K562 (cell line): Measurements from ENCODE around the gene KLK15. TPM values are rescaled to one million over a fixed set of nuclear protein-coding genes. Genes with fewer than 3 reads are reported as not detected.
"Not testable (repeated sequence)": the region's sequence is repeated elsewhere in the genome, so short reads cannot be mapped to it uniquely, and the experiment has no call there.

Source experiments
- ATAC-seq: fragments of 200-7000 bp; cut with Tn5 transposase; 3 replicates; pipeline ENCODE4 v1.9.1; 2020; ENCODE audit warnings: moderate library complexity
- BruUV-seq: library from RNA; stranded (reverse); fragments of 400-500 nt; replicated peaks from 2 replicates; lab custom pipeline; 2021; lab: Mats Ljungman, UMichigan
- CTCF ChIA-PET: fragments of 300-600 bp; formaldehyde crosslinking; extraction: SDS; loops from one replicate; lab custom pipeline; 2021; ENCODE audit warnings: low intra/inter-chr PET ratio; lab: Yijun Ruan, JAX
- POLR2A ChIA-PET: fragments of 300-600, 350-650 bp; sonication (Branson Sonifier 250); formaldehyde crosslinking; extraction: SDS; loops from one replicate; lab custom pipeline; 2021; ENCODE audit warnings: antibody characterized with exemption, inconsistent platforms; lab: Yijun Ruan, JAX
- DNase-seq, 4 experiments: peaks; one replicate each; pipeline versions ENCODE4 v3.0.0 to v3.0.0-alpha.2; 2011 to 2018; ENCODE audit warnings: low spot score in 3 of 4, mixed read lengths in 3 of 4; ENCODE audit errors: extremely low read depth in 1 of 4
- FAIRE-seq: peaks from 2 replicates; lab custom pipeline; 2011; peaks lifted over from hg19 to GRCh38; lab: Jason Lieb, UNC
- H2AFZ ChIP-seq: 2 replicates; pipeline ENCODE4 v1.6.0; 2011; ENCODE audit warnings: low read depth, low read length, control low read depth, inconsistent platforms
- H3K27ac ChIP-seq: fragments of 200-600 bp; 3 replicates; pipeline ENCODE4 v1.8.0; 2011; ENCODE audit warnings: low read depth, mild to moderate bottlenecking, control low read depth, inconsistent platforms, low read length, moderate library complexity, mixed read lengths; ENCODE audit errors: extremely low read depth
- H3K27me3 ChIP-seq, 2 experiments: fragments of 300-600 bp in 1 of 2; 2 replicates in 1 of 2; 3 replicates in 1 of 2; pipeline versions ENCODE4 v1.6.0 to v1.8.0; 2011; ENCODE audit warnings: inconsistent platforms in 2 of 2, low read length in 2 of 2, mild to moderate bottlenecking in 1 of 2, mixed read lengths in 1 of 2, moderate library complexity in 1 of 2; ENCODE audit not compliant: control insufficient read depth in 2 of 2, insufficient read depth in 2 of 2
- H3K36me3 ChIP-seq: fragments of 300-600 bp; 3 replicates; pipeline ENCODE4 v1.8.0; 2011; ENCODE audit warnings: mild to moderate bottlenecking, low read length, inconsistent platforms; ENCODE audit not compliant: control insufficient read depth, insufficient read depth
- H3K4me1 ChIP-seq, 2 experiments: fragments of 200-600 bp in 1 of 2; replicated peaks in 1 of 2; 2 replicates in 1 of 2; 3 replicates in 1 of 2; pipeline versions ENCODE4 v1.5.1 to v1.8.0; 2011; ENCODE audit warnings: inconsistent platforms in 2 of 2, low read length in 2 of 2, mild to moderate bottlenecking in 1 of 2, mixed read lengths in 1 of 2, moderate library complexity in 1 of 2; ENCODE audit not compliant: control insufficient read depth in 2 of 2, insufficient read depth in 2 of 2
- H3K4me2 ChIP-seq: 2 replicates; pipeline ENCODE4 v1.6.1; 2011; ENCODE audit warnings: low read length, control low read depth, inconsistent platforms, mixed read lengths; ENCODE audit not compliant: insufficient read depth
- H3K4me3 ChIP-seq: fragments of 200-600 bp; sonication (generic), shearing (Covaris generic); 2 replicates; pipeline ENCODE4 v1.5.1; 2016; ENCODE audit warnings: control low read depth, inconsistent platforms
- H3K79me2 ChIP-seq: fragments of 200-600 bp; 3 replicates; pipeline ENCODE4 v1.8.0; 2011; ENCODE audit warnings: low read length, inconsistent platforms; ENCODE audit not compliant: control insufficient read depth, insufficient read depth
- H3K9ac ChIP-seq, 2 experiments: 2 replicates each; pipeline versions ENCODE4 v1.6.0 to v1.6.1; 2011; ENCODE audit warnings: low read depth in 2 of 2, low read length in 2 of 2, control low read depth in 1 of 2, inconsistent platforms in 1 of 2, mild to moderate bottlenecking in 1 of 2, mixed read lengths in 1 of 2; ENCODE audit not compliant: insufficient read depth in 1 of 2
- H3K9me1 ChIP-seq: one replicate; pipeline ENCODE4 v1.6.0; 2011; ENCODE audit warnings: inconsistent platforms, mild to moderate bottlenecking, low read length, moderate library complexity; ENCODE audit not compliant: control insufficient read depth, insufficient read depth
- H3K9me3 ChIP-seq: replicated peaks from 2 replicates; pipeline ENCODE4 v1.5.1; 2011; ENCODE audit warnings: low read depth, low read length, inconsistent platforms; ENCODE audit not compliant: control insufficient read depth, insufficient read depth
- H4K20me1 ChIP-seq: replicated peaks from 2 replicates; pipeline ENCODE4 v1.6.1; 2011; ENCODE audit warnings: low read length, inconsistent platforms, mixed read lengths; ENCODE audit not compliant: control insufficient read depth, insufficient read depth
- BRD9 ChIP-seq: fragments of 450-650 bp; IDR thresholded peaks from 2 replicates; pipeline ENCODE4 v1.6.1; 2018; ENCODE audit warnings: low read depth; ENCODE audit not compliant: partially characterized antibody
- HDAC1 ChIP-seq, 2 experiments: fragments of 450-650 bp; IDR thresholded peaks; 2 replicates each; pipeline ENCODE4 v1.6.1; 2016 to 2017; ENCODE audit warnings: inconsistent platforms in 1 of 2, mild to moderate bottlenecking in 1 of 2, moderate library complexity in 1 of 2
- IRF2 ChIP-seq: sonication (generic); formaldehyde crosslinking; IDR thresholded peaks from 2 replicates; pipeline ENCODE4 v1.8.1; 2022; ENCODE audit warnings: mild to moderate bottlenecking, missing genetic modification reagents
- THAP12 ChIP-seq: fragments of 250-450 bp; sonication (Bioruptor Pico); IDR thresholded peaks from 2 replicates; pipeline ENCODE4 v1.9.0; 2021; ENCODE audit warnings: mild to moderate bottlenecking, inconsistent platforms
- ZBED1 ChIP-seq: IDR thresholded peaks from 2 replicates; pipeline ENCODE4 v1.6.1; 2014
- ZNF282 ChIP-seq: sonication (generic); formaldehyde crosslinking; IDR thresholded peaks from 2 replicates; pipeline ENCODE4 v1.8.1; 2023; ENCODE audit warnings: missing genetic modification reagents
- ZNF511 ChIP-seq: sonication (generic); formaldehyde crosslinking; IDR thresholded peaks from 2 replicates; pipeline ENCODE4 v1.8.0; 2022; ENCODE audit warnings: mild to moderate bottlenecking, missing genetic modification reagents
- ZNF584 ChIP-seq: fragments of 200-800 bp; sonication (Bioruptor generic); IDR thresholded peaks from 2 replicates; pipeline ENCODE4 v1.6.1; 2016; ENCODE audit warnings: low read depth, mild to moderate bottlenecking, missing genetic modification characterization, missing compliant biosample characterization
- ZNF668 ChIP-seq: fragments of 250-450 bp; sonication (Bioruptor Pico); IDR thresholded peaks from 2 replicates; pipeline ENCODE4 v1.8.0; 2022; ENCODE audit warnings: mild to moderate bottlenecking, inconsistent platforms
- WGBS: fragments of 100-300 bp; shearing (Covaris generic); methylation state at CpG from one replicate; pipeline ENCODE4 v1.1.6; 2016; ENCODE audit warnings: low coverage, mixed read lengths; ENCODE audit not compliant: insufficient coverage; ENCODE audit errors: missing lambda C conversion rate; 5-methylcytosine and 5-hydroxymethylcytosine counted together
- in situ Hi-C: fragments of 300-500 bp; cut with MboI; formaldehyde crosslinking; loops from 4 replicates; pipeline ENCODE4 v1.15.0; 2018; ENCODE audit warnings: inconsistent platforms, mixed read lengths
- intact Hi-C: fragments of 100-400 bp; cut with micrococcal nuclease; formaldehyde crosslinking; loops from 2 replicates; pipeline ENCODE4 v1.14.2; 2022
- polyA plus RNA-seq, 8 experiments: library from polyadenylated mRNA; depleted of rRNA in 4 of 8; stranded (reverse) in 5 of 8; unstranded in 3 of 8; fragments of >200 nt; fragmentation: Nextera tagmentation in 2 of 8; fragmentation: Illumina TruSeq in 1 of 8; extraction: Ambion mirVana in 2 of 8; extraction: Trizol in 1 of 8; gene quantifications; 2 replicates each; pipeline versions ENCODE4 v1.2.1 to v1.2.3, GENCODE V29; 2011 to 2014; ENCODE audit warnings: inconsistent platforms in 1 of 8, missing spikeins in 1 of 8
- total RNA-seq, 7 experiments: library from RNA; depleted of rRNA in 6 of 7; stranded (reverse); fragments of >200 nt in 6 of 7; fragmentation: Illumina TruSeq in 2 of 7; extraction: Trizol in 2 of 7; gene quantifications; 2 replicates each; pipeline versions ENCODE4 v1.2.1 to v1.2.3, GENCODE V29; 2011 to 2021; ENCODE audit warnings: low replicate concordance in 1 of 7

KLK15 gene
- total and polyA plus RNA-seq, 9 of the 15 experiments (the other 6 are each of a cell fraction or from before 2014, with no cell fraction given), result not detected

GRCh38 chr19:50784710-50785109 is 48.7 kb downstream of the KLK15 start:
- Histone ChIP-seq H3K27me3 (no peaks in the 10 kb centered on the region), H3K4me2 (no peak overlapping the region), H4K20me1 (no peaks in the 10 kb centered on the region), H3K4me1 (peaks cover 8 to 16% of the 10 kb centered on the region in 2 experiments; a peak in 4 of 5 replicates), H2AFZ (no peak overlapping the region), H3K4me3 (no peak overlapping the region), H3K27ac (no peak overlapping the region), H3K36me3 (no peaks in the 10 kb centered on the region), H3K9me3 (no peaks in the 10 kb centered on the region), H3K9me1 (no peaks in the 10 kb centered on the region), H3K9ac (no peak overlapping the region), H3K79me2 (no peaks in the 10 kb centered on the region)
- ChIA-PET POLR2A (interaction anchor here (0.6 to 1.2 kb wide), 2 partner anchors 19 to 143 kb away, joined by 3 to 4 read pairs; no protein-coding TSS in a partner anchor), CTCF (interaction anchor here (1.5 to 4.2 kb wide), 3 partner anchors 60 to 117 kb away, joined by 3 to 91 read pairs (median 61); partner anchors contain the start of gene CLEC11A)
- DNase-seq, result no peak
- no peak for FAIRE-seq
- no peak for TF ChIP-seq HDAC1 (IDR thresholded peaks at IDR 0.05)
- TF ChIP-seq IRF2 (CRISPR knock-in tag), result no peak
- TF ChIP-seq ZNF511 (CRISPR knock-in tag), result no peak
- no peak for TF ChIP-seq ZNF668 (CRISPR knock-in tag)
- no peak for TF ChIP-seq THAP12 (CRISPR knock-in tag)
- no peak for TF ChIP-seq BRD9
- no peak for TF ChIP-seq ZNF584 (CRISPR knock-in tag)
- no peak for TF ChIP-seq ZBED1
- TF ChIP-seq ZNF282 (CRISPR knock-in tag), result no peak
- no peak for ATAC-seq
- intact Hi-C loops, result loop anchor here (5.0 kb wide), 1 partner anchor 177 kb away; no protein-coding TSS in a partner anchor
- in situ Hi-C loops, result loop anchor here (5.0 to 10.0 kb wide), 4 partner anchors 77 to 430 kb away; no protein-coding TSS in a partner anchor
- 51% methylated on average over 3 of the region's 3 CpGs for WGBS
- no TSS peak for BruUV-seq

DNA sequence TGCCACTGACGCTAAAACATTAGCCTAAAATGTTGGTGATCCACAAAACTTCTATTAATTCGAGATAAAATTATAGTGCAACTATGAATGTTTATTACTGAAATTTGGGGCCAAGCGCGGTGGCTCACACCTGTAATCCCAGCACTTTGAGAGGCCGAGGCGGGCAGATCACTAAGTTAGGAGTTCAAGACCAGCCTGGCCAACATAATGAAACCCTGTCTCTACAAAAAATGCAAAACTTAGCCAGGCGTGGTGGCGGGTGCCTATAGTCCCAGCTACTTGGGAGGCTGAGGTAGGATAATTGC is 49.6 kb downstream of the KLK15 start:
- POLR2A ChIA-PET, result interaction anchor here (1.8 kb wide), 1 partner anchor 11 kb away, joined by 6 read pairs; no protein-coding TSS in a partner anchor
- not testable (repeated sequence) for ATAC-seq, H2AFZ ChIP-seq, DNase-seq, H3K36me3 ChIP-seq, H3K4me3 ChIP-seq, H3K27ac ChIP-seq, H3K79me2 ChIP-seq, H3K27me3 ChIP-seq, H4K20me1 ChIP-seq, FAIRE-seq, H3K9me3 ChIP-seq, H3K9ac ChIP-seq, BruUV-seq, H3K4me2 ChIP-seq, H3K9me1 ChIP-seq
- 46% methylated on average over 8 of the region's 8 CpGs for WGBS
- CTCF ChIA-PET, result interaction anchor here (0.6 to 4.2 kb wide), 9 partner anchors 59 to 246 kb away, joined by 3 to 91 read pairs (median 4); partner anchors contain the start of gene CLEC11A
- intact Hi-C loops, result loop anchor here (1.0 to 5.0 kb wide), 4 partner anchors 59 to 246 kb away; no protein-coding TSS in a partner anchor
- in situ Hi-C loops, result loop anchor here (5.0 to 10.0 kb wide), 2 partner anchors 251 to 429 kb away; no protein-coding TSS in a partner anchor
- H3K4me1 ChIP-seq, result peaks cover 16 to 17% of the 10 kb centered on the region in 2 experiments; a peak in 4 of 5 replicates
